ENCODE data around the gene WDFY3. TPM values are rescaled to one million over a fixed set of nuclear protein-coding genes. Genes with fewer than 3 reads are reported as not detected.

WDFY3 gene
- total RNA-seq, 1 donor from 2014 or later = 0.04 TPM

DNA sequence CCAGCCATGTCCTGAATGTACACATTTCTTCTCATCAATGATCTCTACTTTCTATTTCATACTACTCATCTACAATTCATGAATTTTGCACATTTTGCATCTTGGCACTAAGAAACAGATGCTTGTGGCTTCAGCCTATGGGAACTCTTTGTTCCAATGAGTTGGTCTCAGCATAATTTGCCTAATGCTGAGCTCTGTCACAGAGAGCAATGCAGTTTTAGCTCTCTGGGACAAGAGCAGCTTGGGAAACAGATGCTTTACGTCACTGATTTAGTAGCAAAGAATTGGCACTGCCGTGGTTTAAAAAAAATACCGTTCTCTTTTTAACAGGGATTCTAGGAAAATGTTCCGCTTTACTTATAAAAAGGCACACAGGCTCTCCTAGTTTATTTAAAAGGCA lies 162.4 kb downstream of the WDFY3 start:
- DNase-seq = no peak
- CTCF ChIA-PET = no interaction called here
- Mint-ChIP-seq H3K27ac (no peak overlapping the region), H3K4me3 (no peak overlapping the region), H3K4me1 (no peaks in the 10 kb centered on the region), H3K36me3 (ENCODE audit: low read depth) (no peaks in the 10 kb centered on the region), H3K27me3 (no peaks in the 10 kb centered on the region), H3K9me3 (no peaks in the 10 kb centered on the region)
- ATAC-seq (ENCODE audit: low read depth) = no peak
- POLR2A ChIA-PET = no interaction called here
- intact Hi-C loops (cut with micrococcal nuclease) = no loop called here
- TF ChIP-seq, protein P1, sequence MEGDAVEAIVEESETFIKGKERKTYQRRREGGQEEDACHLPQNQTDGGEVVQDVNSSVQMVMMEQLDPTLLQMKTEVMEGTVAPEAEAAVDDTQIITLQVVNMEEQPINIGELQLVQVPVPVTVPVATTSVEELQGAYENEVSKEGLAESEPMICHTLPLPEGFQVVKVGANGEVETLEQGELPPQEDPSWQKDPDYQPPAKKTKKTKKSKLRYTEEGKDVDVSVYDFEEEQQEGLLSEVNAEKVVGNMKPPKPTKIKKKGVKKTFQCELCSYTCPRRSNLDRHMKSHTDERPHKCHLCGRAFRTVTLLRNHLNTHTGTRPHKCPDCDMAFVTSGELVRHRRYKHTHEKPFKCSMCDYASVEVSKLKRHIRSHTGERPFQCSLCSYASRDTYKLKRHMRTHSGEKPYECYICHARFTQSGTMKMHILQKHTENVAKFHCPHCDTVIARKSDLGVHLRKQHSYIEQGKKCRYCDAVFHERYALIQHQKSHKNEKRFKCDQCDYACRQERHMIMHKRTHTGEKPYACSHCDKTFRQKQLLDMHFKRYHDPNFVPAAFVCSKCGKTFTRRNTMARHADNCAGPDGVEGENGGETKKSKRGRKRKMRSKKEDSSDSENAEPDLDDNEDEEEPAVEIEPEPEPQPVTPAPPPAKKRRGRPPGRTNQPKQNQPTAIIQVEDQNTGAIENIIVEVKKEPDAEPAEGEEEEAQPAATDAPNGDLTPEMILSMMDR (IDR thresholded peaks at IDR 0.05) = no peak

- Mint-ChIP-seq H3K4me3 (no peak overlapping the region), H3K4me1 (no peaks in the 10 kb centered on the region), H3K27me3 (no peaks in the 10 kb centered on the region), H3K27ac (no peak overlapping the region), H3K36me3 (ENCODE audit: low read depth) (no peaks in the 10 kb centered on the region), H3K9me3 (no peaks in the 10 kb centered on the region)
- no peak for DNase-seq
- POLR2A ChIA-PET = no interaction called here
- intact Hi-C loops (cut with micrococcal nuclease) = no loop called here
- TF ChIP-seq, protein P1 (IDR thresholded peaks at IDR 0.05) = no peak
- CTCF ChIA-PET = no interaction called here
- no peak for ATAC-seq (ENCODE audit: low read depth)
These were observed 162.8 kb downstream of the WDFY3 start for GRCh38 chr4:84803720-84804119.

DNA sequence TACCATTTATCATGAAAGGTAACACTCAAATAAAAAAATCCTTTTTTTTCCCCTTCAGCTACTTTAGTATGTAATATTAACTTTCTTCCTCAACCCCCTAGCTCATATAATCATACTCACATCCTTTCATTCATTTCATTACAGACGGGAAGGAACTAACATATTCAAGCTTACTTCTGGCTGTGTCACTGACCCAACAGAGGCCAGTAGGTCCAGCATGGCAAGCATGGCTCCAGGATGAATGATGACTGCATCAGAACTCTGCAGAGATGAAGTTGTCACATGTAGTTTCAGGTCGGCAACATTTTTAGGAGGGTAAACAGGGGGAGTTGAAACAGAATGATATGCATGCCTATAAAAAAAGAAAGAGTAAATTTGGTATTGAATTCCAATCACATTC lies 163.4 kb downstream of the WDFY3 start:
- Mint-ChIP-seq H3K4me3 (no peak overlapping the region), H3K4me1 (no peaks in the 10 kb centered on the region), H3K36me3 (ENCODE audit: low read depth) (no peaks in the 10 kb centered on the region), H3K27ac (no peak overlapping the region), H3K9me3 (no peaks in the 10 kb centered on the region), H3K27me3 (no peaks in the 10 kb centered on the region)
- ATAC-seq (ENCODE audit: low read depth) = no peak
- intact Hi-C loops (cut with micrococcal nuclease) = no loop called here
- no peak for DNase-seq
- TF ChIP-seq, protein P1 (IDR thresholded peaks at IDR 0.05) = no peak
- POLR2A ChIA-PET = no interaction called here
- CTCF ChIA-PET = no interaction called here

DNA sequence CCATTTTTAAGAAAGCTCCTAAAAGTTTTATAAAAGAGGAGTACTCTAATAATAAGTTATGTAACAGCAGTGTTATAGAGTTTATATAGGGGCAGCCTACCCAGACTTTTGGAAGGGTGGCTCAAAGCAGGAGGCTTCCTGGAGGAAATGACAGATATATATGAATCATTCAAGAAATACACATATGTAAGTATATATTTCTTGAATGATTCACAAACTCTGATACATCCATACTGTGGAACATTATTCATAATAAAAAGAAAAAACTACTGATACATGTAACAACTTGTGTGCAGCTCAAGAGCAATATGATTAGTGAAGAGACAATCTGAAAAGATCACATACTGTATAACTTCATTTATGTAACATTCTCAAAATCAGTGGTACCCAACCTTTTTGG lies 166.2 kb downstream of the WDFY3 start:
- Mint-ChIP-seq H3K27ac (no peak overlapping the region), H3K4me3 (no peak overlapping the region), H3K27me3 (no peaks in the 10 kb centered on the region), H3K4me1 (no peaks in the 10 kb centered on the region), H3K9me3 (no peaks in the 10 kb centered on the region), H3K36me3 (ENCODE audit: low read depth) (no peaks in the 10 kb centered on the region)
- ChIA-PET POLR2A (no interaction called here), CTCF (no interaction called here)
- no peak for DNase-seq
- no peak for ATAC-seq (ENCODE audit: low read depth)
- intact Hi-C loops (cut with micrococcal nuclease) = no loop called here
- TF ChIP-seq, protein P1 (IDR thresholded peaks at IDR 0.05) = no peak

GRCh38 chr4:84799318-84799717 lies 167.2 kb downstream of the WDFY3 start:
- H3K9me3 Mint-ChIP-seq = no peaks in the 10 kb centered on the region
- no peaks in the 10 kb centered on the region for H3K27me3 Mint-ChIP-seq
- CTCF ChIA-PET = no interaction called here
- ATAC-seq (ENCODE audit: low read depth) (no peak), DNase-seq (no peak)
- H3K27ac Mint-ChIP-seq = no peak overlapping the region
- intact Hi-C loops (cut with micrococcal nuclease) = no loop called here
- POLR2A ChIA-PET = no interaction called here
- no peaks in the 10 kb centered on the region for H3K4me1 Mint-ChIP-seq
- no peaks in the 10 kb centered on the region for H3K36me3 Mint-ChIP-seq (ENCODE audit: low read depth)
- no peak overlapping the region for H3K4me3 Mint-ChIP-seq
- TF ChIP-seq, protein P1 (IDR thresholded peaks at IDR 0.05) = no peak
